ENCODE data around the gene NOP14.

GRCh38 chr4:3010998-3011397 is 47.8 kb upstream of the NOP14 start:
- no peak for TF ChIP-seq EZH2 (IDR thresholded peaks at IDR 0.05; ENCODE audit: borderline replicate concordance, insufficient read depth, low read depth, low read length, poor library complexity, severe bottlenecking)
- TF ChIP-seq CTCF (IDR thresholded peaks at IDR 0.05), result no peak
